ENCODE results near the gene SCD5.
A peak's percentile ranks its signal among the peaks of the same experiment; 100 is the strongest.

The SCD5 gene

GRCh38 chr4:82798168-82799005 lies at the start of gene SCD5 (continued):
- TF ChIP-seq ZBTB26 (tag by site-specific recombination; optimal IDR thresholded peaks at IDR 0.05) = peak; percentile 84
- peak; percentile 69; the same call in 1 of the 2 replicates for TF ChIP-seq ZNF335 (tag by site-specific recombination; conservative IDR thresholded peaks at IDR 0.05)
- TF ChIP-seq ZNF26 (tag by site-specific recombination; IDR thresholded peaks at IDR 0.05) = no peak
- peak; percentile 54 for TF ChIP-seq ZBTB10 (tag by site-specific recombination; IDR thresholded peaks at IDR 0.05)
- TF ChIP-seq ZNF488 (tag by site-specific recombination; IDR thresholded peaks at IDR 0.05) = no peak
- TF ChIP-seq SP3 (tag by site-specific recombination; IDR thresholded peaks at IDR 0.05) = peak; percentile 56
- peak; percentile 42; the same call in 1 of the 2 replicates for TF ChIP-seq KLF17 (tag by site-specific recombination; IDR thresholded peaks at IDR 0.05)
- peak; percentile 42; the same call in 1 of the 2 replicates for TF ChIP-seq ZEB2 (tag by site-specific recombination; IDR thresholded peaks at IDR 0.05)
- TF ChIP-seq HIC1 (tag by site-specific recombination; IDR thresholded peaks at IDR 0.05) = peak; percentile 54; the same call in 1 of the 2 replicates
- peak; percentile 53; the same call in 1 of the 2 replicates for TF ChIP-seq ZNF777 (tag by site-specific recombination; IDR thresholded peaks at IDR 0.05; ENCODE audit: borderline replicate concordance)

GRCh38 chr4:82842593-82842992 lies 44.0 kb upstream of the SCD5 start:
- H3K4me1 ChIP-seq (ENCODE audit: control insufficient read depth, insufficient read depth, low read length) = no peaks in the 10 kb centered on the region
- no peaks in the 10 kb centered on the region for H3K9me3 ChIP-seq (ENCODE audit: control insufficient read depth, insufficient read depth, low read depth, low read length)
- H3K27ac ChIP-seq (ENCODE audit: extremely low read depth, low read depth, low read length) = no peak overlapping the region
- TF ChIP-seq ZNF664 (tag by site-specific recombination; IDR thresholded peaks at IDR 0.05) (0 out of 2 replicates have a peak, but pooled peaks have one; percentile 14), INSM2 (tag by site-specific recombination; IDR thresholded peaks at IDR 0.05) (no peak)
- ChIA-PET POLR2A (no interaction called here), CTCF (interaction anchor here (0.5 to 1.2 kb wide), 6 partner anchors 9 to 767 kb away, joined by 3 to 4 read pairs (median 3); no protein-coding TSS in a partner anchor)
- peaks cover 9 to 74% of the 10 kb centered on the region in 2 experiments for H3K36me3 ChIP-seq (ENCODE audit: control insufficient read depth in 2 of 2, insufficient read depth in 1 of 2, low read length in 2 of 2)
- no peak overlapping the region for H3K4me3 ChIP-seq (ENCODE audit: low read depth, low read length)
